ENCODE results near the gene APOH. TPM values are rescaled to one million over a fixed set of nuclear protein-coding genes. Genes with fewer than 3 reads are reported as not detected.

The APOH gene
- total RNA-seq, 4 donors from 2014 or later = not detected

- DNase-seq (ENCODE audit: low spot score in 2 of 2) = no peak
- TF ChIP-seq CTCF (IDR thresholded peaks at IDR 0.05) (no peak), POLR2A (IDR thresholded peaks at IDR 0.05) (no peak)
- WGBS, 2 donors = 37 to 45% methylated on average over 5 of the region's 5 CpGs
- intact Hi-C loops (cut with DNase I; ENCODE audit: low total_unique reads) = no loop called here
- no peak overlapping the region for H3K4me3 ChIP-seq (ENCODE audit: low read depth, poor library complexity, severe bottlenecking)
Observed at GRCh38 chr17:66272811-66273585, 43.8 kb upstream of the APOH start.

- TF ChIP-seq CTCF (IDR thresholded peaks at IDR 0.05) = no peak
- TF ChIP-seq POLR2A (IDR thresholded peaks at IDR 0.05) = no peak
- no peak overlapping the region for H3K4me3 ChIP-seq (ENCODE audit: low read depth, poor library complexity, severe bottlenecking)
- DNase-seq (ENCODE audit: low spot score in 2 of 2) = no peak
- 92 to 98% methylated on average over 3 of the region's 3 CpGs for WGBS, 2 donors
- intact Hi-C loops (cut with DNase I; ENCODE audit: low total_unique reads) = no loop called here
Observed at GRCh38 chr17:66271512-66271911, 42.3 kb upstream of the APOH start.

DNA sequence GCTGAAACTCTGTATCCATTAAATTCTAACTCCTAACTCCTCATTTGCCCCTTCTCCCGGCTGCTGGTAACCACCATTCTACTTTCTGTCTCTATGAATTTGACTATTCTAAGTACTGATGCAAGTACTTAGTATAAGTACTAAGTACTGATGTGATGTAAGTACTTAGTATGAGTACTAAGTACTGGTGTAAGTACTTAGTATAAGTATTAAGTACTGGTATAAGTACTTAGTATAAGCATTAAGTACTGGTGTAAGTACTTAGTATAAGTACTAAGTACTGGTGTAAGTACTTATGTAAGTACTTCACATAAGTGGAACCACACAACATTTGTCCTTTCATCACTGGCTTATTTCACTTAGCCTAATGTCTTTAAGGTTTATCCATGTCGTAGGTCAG, 40.9 kb upstream of the APOH start:
- TF ChIP-seq CTCF (IDR thresholded peaks at IDR 0.05) = no peak
- no peak for TF ChIP-seq POLR2A (IDR thresholded peaks at IDR 0.05)
- H3K4me3 ChIP-seq (ENCODE audit: low read depth, poor library complexity, severe bottlenecking) = no peak overlapping the region
- DNase-seq (ENCODE audit: low spot score in 2 of 2) = no peak
- WGBS, 2 donors = 85 to 96% methylated on average over 2 of the region's 2 CpGs
- intact Hi-C loops (cut with DNase I; ENCODE audit: low total_unique reads) = no loop called here

- TF ChIP-seq POLR2A (IDR thresholded peaks at IDR 0.05) (no peak), CTCF (IDR thresholded peaks at IDR 0.05) (no peak)
- no peak for DNase-seq (ENCODE audit: low spot score in 2 of 2)
- 47 to 51% methylated on average over 8 of the region's 8 CpGs for WGBS, 2 donors
- intact Hi-C loops (cut with DNase I; ENCODE audit: low total_unique reads) = no loop called here
- H3K4me3 ChIP-seq (ENCODE audit: low read depth, poor library complexity, severe bottlenecking) = no peak overlapping the region
Observed at GRCh38 chr17:66268247-66268927, 39.2 kb upstream of the APOH start.

GRCh38 chr17:66264696-66265095, 35.5 kb upstream of the APOH start:
- no peak for DNase-seq (ENCODE audit: low spot score in 2 of 2)
- intact Hi-C loops (cut with DNase I; ENCODE audit: low total_unique reads) = no loop called here
- no peak overlapping the region for H3K4me3 ChIP-seq (ENCODE audit: low read depth, poor library complexity, severe bottlenecking)
- 93 to 94% methylated on average over 5 of the region's 5 CpGs for WGBS, 2 donors
- no peak for TF ChIP-seq CTCF (IDR thresholded peaks at IDR 0.05)
- no peak for TF ChIP-seq POLR2A (IDR thresholded peaks at IDR 0.05)
